ENCODE results near the gene DMRTB1. TPM values are rescaled to one million over a fixed set of nuclear protein-coding genes. Genes with fewer than 3 reads are reported as not detected.

Gene DMRTB1
- total RNA-seq, 4 donors from 2014 or later: not detected

DNA sequence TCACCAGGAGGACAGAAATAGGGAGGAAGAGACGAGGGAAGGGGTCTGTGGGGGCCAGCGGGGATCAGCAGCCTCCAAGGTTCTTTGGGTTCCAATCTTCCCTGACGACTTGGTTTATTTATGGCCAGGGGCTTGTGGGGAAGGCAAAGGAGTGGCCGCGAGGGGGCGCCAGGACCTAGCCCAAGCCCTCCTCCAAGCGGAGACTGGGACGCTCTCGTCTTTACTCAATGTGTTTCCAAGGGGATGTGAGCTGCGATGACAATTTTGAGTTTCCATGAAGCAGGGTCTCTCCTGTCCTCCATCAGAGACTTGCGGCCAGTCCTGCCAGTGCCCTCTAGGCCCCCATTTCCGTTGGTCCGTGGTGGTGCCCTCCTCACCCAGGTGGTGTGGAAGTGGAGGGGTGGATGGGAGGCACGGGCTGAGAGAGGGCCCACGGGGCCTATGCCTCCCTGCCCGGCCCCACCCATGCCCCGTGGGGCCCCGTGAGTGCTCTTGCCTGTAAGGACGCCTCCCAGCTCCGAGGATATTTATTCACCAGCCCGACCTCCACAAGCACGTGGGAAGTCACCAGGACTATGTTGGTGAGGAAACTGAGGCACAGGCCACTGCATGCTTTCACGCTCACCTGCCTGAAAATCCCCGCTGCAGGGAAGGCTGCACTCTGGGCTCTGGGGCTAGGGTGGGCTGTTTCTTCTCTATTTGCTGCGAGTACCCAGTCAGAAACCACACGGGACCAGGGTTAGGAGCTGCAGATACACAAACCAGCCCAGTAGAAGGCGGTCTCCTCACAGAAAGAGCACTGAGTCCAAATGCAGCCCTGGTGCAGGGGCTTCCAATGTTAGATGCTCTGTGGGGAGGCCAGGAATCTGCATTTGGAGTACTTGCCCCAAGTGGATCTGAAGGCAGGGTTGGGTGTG is 26.5 kb downstream of the DMRTB1 start:
- TF ChIP-seq, protein P1, sequence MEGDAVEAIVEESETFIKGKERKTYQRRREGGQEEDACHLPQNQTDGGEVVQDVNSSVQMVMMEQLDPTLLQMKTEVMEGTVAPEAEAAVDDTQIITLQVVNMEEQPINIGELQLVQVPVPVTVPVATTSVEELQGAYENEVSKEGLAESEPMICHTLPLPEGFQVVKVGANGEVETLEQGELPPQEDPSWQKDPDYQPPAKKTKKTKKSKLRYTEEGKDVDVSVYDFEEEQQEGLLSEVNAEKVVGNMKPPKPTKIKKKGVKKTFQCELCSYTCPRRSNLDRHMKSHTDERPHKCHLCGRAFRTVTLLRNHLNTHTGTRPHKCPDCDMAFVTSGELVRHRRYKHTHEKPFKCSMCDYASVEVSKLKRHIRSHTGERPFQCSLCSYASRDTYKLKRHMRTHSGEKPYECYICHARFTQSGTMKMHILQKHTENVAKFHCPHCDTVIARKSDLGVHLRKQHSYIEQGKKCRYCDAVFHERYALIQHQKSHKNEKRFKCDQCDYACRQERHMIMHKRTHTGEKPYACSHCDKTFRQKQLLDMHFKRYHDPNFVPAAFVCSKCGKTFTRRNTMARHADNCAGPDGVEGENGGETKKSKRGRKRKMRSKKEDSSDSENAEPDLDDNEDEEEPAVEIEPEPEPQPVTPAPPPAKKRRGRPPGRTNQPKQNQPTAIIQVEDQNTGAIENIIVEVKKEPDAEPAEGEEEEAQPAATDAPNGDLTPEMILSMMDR (IDR thresholded peaks at IDR 0.05): peak; percentile 65 to 87 (median 70)
- TF ChIP-seq POLR2A (IDR thresholded peaks at IDR 0.05): no peak
- no peaks in the 10 kb centered on the region for H3K36me3 ChIP-seq
- peaks cover 0 to 5% (median 0%) of the 10 kb centered on the region in 4 donors for H3K4me1 ChIP-seq
- peaks cover 0 to 15% of the 10 kb centered on the region in 2 donors for H3K27me3 ChIP-seq
- WGBS, 2 donors: 21 to 26% methylated on average over 21 to 27 of the region's 27 CpGs
- DNase-seq (ENCODE audit: low spot score in 2 of 2): peak; percentile 68 to 79
- no peak overlapping the region for H3K4me3 ChIP-seq
- no peak overlapping the region for H3K27ac ChIP-seq
- H3K9me3 ChIP-seq: peaks cover 0 to 13% (median 0%) of the 10 kb centered on the region in 4 donors

DNA sequence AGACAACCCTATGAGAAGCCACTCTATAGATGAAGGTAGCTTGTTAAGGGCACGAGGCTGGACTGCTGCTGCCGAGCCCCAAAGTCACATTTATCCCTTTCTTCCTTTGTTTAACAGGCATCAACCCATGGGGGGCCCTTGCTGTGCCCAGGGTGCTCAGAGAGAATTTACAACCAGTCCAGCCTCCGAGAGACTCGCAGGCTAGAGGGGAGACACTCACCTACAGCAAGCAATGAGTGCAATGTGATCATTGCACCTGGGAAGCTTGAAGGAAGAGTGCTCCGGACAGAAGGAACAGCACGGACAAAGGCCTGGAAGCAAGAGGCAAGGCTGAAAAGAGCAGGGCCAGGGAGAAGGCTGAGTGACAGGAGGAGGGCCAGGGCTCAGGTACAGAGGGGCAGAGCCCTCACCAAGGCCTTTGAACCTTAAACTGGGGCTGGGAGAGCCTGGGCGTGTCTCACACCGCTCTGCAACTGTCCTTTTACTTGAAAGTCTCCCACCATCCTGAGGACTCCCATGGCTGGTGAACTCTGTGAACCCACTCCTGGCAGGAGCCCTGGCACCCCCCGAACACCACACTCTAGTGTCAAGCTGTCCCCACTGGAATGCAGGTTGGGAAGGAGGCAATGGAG is 27.3 kb downstream of the DMRTB1 start:
- H3K27me3 ChIP-seq: peaks cover 0 to 15% of the 10 kb centered on the region in 2 donors
- TF ChIP-seq POLR2A (IDR thresholded peaks at IDR 0.05) (no peak), EP300 (IDR thresholded peaks at IDR 0.05) (no peak)
- TF ChIP-seq, protein P1 (IDR thresholded peaks at IDR 0.05): no peak
- peaks cover 0 to 5% (median 0%) of the 10 kb centered on the region in 4 donors for H3K4me1 ChIP-seq
- no peak overlapping the region for H3K27ac ChIP-seq
- H3K36me3 ChIP-seq: no peaks in the 10 kb centered on the region
- DNase-seq (ENCODE audit: low spot score in 2 of 2): no peak
- WGBS, 2 donors: 60 to 63% methylated on average over 9 of the region's 9 CpGs
- peaks cover 0 to 13% (median 0%) of the 10 kb centered on the region in 4 donors for H3K9me3 ChIP-seq
- no peak overlapping the region for H3K4me3 ChIP-seq

DNA sequence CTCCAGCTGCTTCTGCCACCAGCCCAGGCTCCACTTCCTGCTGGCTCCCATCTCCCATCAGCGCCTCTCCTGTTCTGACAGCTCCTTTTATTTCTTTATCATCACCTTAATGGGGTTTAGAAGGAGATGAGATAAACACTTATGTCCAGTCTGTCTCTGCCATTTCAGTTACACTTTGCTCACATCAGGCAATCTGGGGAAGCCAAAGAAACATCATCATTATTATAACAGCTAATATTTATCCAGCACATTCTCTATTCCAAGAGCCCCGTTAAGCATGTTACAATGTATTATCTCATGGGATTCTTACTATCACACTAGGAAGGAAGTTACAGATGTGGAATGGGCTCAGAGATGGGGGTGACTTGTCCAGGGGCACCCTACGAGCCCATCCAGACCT is 31.2 kb downstream of the DMRTB1 start:
- H3K27ac ChIP-seq: no peak overlapping the region
- DNase-seq (ENCODE audit: low spot score in 2 of 2): no peak
- no peaks in the 10 kb centered on the region for H3K36me3 ChIP-seq
- H3K4me3 ChIP-seq: no peak overlapping the region
- peaks cover 0 to 13% (median 0%) of the 10 kb centered on the region in 4 donors for H3K9me3 ChIP-seq
- peaks cover 0 to 5% (median 0%) of the 10 kb centered on the region in 4 donors for H3K4me1 ChIP-seq
- peaks cover 0 to 15% of the 10 kb centered on the region in 2 donors for H3K27me3 ChIP-seq
- 51 to 58% methylated on average over 3 of the region's 3 CpGs for WGBS, 2 donors
- TF ChIP-seq POLR2A (IDR thresholded peaks at IDR 0.05): no peak
- no peak for TF ChIP-seq EP300 (IDR thresholded peaks at IDR 0.05)
- TF ChIP-seq, protein P1 (IDR thresholded peaks at IDR 0.05): no peak

DNA sequence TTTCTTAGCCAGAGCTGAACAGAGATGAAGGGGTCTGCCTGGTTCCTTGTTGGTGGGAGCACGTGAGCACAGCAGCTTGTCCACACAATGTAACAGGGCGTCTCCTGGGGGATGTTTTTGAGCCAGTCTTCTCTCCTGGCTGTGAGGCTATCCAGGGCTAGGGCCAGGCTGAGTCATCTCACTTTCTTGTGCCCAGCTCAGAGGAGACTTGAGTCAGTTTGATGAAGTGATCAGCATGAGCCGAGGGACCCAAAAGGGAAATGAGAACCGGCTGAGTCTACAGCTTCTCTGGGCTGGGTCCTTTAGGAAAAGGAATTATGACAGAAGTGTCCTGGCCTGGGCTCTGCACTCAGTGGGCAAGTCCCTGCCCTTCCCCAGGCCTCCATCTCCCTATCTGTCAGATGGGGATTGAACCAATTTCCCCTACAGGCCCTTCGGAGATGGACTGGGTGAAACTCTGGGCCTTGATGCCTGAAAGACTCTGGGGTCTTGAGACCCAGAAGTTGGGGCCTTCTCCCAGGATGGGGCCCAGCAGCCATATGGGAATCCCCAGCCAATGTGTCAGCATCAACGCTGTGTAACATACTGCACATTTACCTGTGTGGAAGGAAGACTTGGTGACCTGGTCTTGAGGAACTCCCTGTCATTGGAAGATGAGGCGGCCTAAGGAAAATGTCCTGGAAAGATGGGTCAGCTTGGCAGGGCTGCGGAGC is 36.6 kb downstream of the DMRTB1 start:
- DNase-seq (ENCODE audit: low spot score in 2 of 2): no peak
- H3K27me3 ChIP-seq: peaks cover 0 to 19% of the 10 kb centered on the region in 2 donors

More for the DNA sequence above, 36.6 kb downstream of the DMRTB1 start:
- TF ChIP-seq EP300 (IDR thresholded peaks at IDR 0.05): no peak
- TF ChIP-seq, protein P1 (IDR thresholded peaks at IDR 0.05): no peak
- no peak for TF ChIP-seq POLR2A (IDR thresholded peaks at IDR 0.05)
- no peak overlapping the region for H3K4me3 ChIP-seq
- no peaks in the 10 kb centered on the region for H3K4me1 ChIP-seq
- no peaks in the 10 kb centered on the region for H3K9me3 ChIP-seq
- 89 to 90% methylated on average over 7 to 8 of the region's 8 CpGs for WGBS, 2 donors
- no peak overlapping the region for H3K27ac ChIP-seq
- no peaks in the 10 kb centered on the region for H3K36me3 ChIP-seq
